ENCODE measurements around the gene SPOP.
A peak's percentile ranks its signal among the peaks of the same experiment; 100 is the strongest.

SPOP gene

GRCh38 chr17:49583889-49584288, 94.0 kb downstream of the SPOP start:
- no peak for DNase-seq

GRCh38 chr17:49583226-49583625, 94.7 kb downstream of the SPOP start:
- DNase-seq: no peak

GRCh38 chr17:49582789-49583188, 95.1 kb downstream of the SPOP start:
- DNase-seq: no peak

- no peak for DNase-seq
Observed at GRCh38 chr17:49582055-49582722, 95.7 kb downstream of the SPOP start.

- DNase-seq: no peak
Observed at GRCh38 chr17:49581648-49581998, 96.3 kb downstream of the SPOP start.

- no peak for DNase-seq
Observed at GRCh38 chr17:49580981-49581647, 96.8 kb downstream of the SPOP start.

GRCh38 chr17:49580055-49580721, 97.7 kb downstream of the SPOP start:
- DNase-seq: no peak

GRCh38 chr17:49579522-49579921, 98.4 kb downstream of the SPOP start:
- DNase-seq: no peak

GRCh38 chr17:49578952-49579500, 98.9 kb downstream of the SPOP start:
- no peak for DNase-seq

- no peak for DNase-seq
Observed at GRCh38 chr17:49578414-49578813, 99.5 kb downstream of the SPOP start.

GRCh38 chr17:49577963-49578362, 99.9 kb downstream of the SPOP start:
- DNase-seq: no peak

- peak; percentile 71 for DNase-seq
Observed at GRCh38 chr17:49577650-49577934, 100.3 kb downstream of the SPOP start.

GRCh38 chr17:49576917-49577649, 100.8 kb downstream of the SPOP start:
- no peak for DNase-seq

GRCh38 chr17:49576088-49576916, 101.6 kb downstream of the SPOP start:
- peak; percentile 50 for DNase-seq

GRCh38 chr17:49575679-49576087, 102.2 kb downstream of the SPOP start, which contains the start of gene NXPH3:
Gene NXPH3, plus strand, starts transcription at chr17:49575871. Its CDS starts 349 bp downstream, at chr17:49576220.
- DNase-seq: peak; percentile 76

- no peak for DNase-seq
Observed at GRCh38 chr17:49574945-49575678, 102.8 kb downstream of the SPOP start.

GRCh38 chr17:49574323-49574781, 103.5 kb downstream of the SPOP start:
- no peak for DNase-seq

- DNase-seq: no peak
Observed at GRCh38 chr17:49573510-49574322, 104.2 kb downstream of the SPOP start.

GRCh38 chr17:49572806-49573420, 105.0 kb downstream of the SPOP start:
- no peak for DNase-seq

GRCh38 chr17:49572226-49572625, 105.7 kb downstream of the SPOP start:
- DNase-seq: no peak
